ENCODE data around the gene TNKS1BP1. TPM values are rescaled to one million over a fixed set of nuclear protein-coding genes. Genes with fewer than 3 reads are reported as not detected.
"Not testable (repeated sequence)": the region's sequence is repeated elsewhere in the genome, so short reads cannot be mapped to it uniquely, and the experiment has no call there.

The TNKS1BP1 gene
- total RNA-seq, 4 donors from 2014 or later = 98.5 to 165 (median 125) TPM

DNA sequence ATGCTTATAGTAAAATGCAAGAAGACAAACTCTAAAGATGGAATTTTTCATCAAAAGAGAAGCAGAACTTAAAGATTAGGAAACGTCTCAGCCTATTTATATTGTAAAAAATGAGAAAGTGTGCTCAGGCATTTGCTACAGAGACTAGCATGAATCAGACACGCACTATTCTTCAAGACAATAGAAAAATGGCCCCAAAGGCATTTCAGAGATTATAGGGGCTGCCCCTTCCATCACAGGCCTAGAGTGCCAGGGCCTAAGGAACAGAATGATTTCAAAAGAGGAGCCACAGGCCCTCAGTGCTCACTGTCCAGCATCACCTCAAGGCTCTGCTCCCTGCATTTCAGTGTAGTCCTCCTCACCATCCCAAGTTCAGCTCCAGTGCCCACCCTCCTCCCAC is 27.5 kb downstream of the TNKS1BP1 start:
- Histone ChIP-seq H3K27ac (no peak overlapping the region), H3K9me3 (peaks cover 0 to 9% (median 5%) of the 10 kb centered on the region in 3 donors), H3K4me1 (peaks cover 0 to 10% of the 10 kb centered on the region in 2 donors), H3K36me3 (peaks cover 17 to 48% of the 10 kb centered on the region in 2 donors), H3K27me3 (no peaks in the 10 kb centered on the region), H3K4me3 (no peak overlapping the region)
- no peak for DNase-seq
- intact Hi-C loops (cut with DNase I; ENCODE audit: low total_unique reads) (no loop called here), in situ Hi-C loops (cut with MboI; ENCODE audit: low sequenced_read_pairs in 4 of 4) (no loop called here)
- ATAC-seq = no peak
- TF ChIP-seq POLR2A (IDR thresholded peaks at IDR 0.05) = no peak
- TF ChIP-seq, protein P1, sequence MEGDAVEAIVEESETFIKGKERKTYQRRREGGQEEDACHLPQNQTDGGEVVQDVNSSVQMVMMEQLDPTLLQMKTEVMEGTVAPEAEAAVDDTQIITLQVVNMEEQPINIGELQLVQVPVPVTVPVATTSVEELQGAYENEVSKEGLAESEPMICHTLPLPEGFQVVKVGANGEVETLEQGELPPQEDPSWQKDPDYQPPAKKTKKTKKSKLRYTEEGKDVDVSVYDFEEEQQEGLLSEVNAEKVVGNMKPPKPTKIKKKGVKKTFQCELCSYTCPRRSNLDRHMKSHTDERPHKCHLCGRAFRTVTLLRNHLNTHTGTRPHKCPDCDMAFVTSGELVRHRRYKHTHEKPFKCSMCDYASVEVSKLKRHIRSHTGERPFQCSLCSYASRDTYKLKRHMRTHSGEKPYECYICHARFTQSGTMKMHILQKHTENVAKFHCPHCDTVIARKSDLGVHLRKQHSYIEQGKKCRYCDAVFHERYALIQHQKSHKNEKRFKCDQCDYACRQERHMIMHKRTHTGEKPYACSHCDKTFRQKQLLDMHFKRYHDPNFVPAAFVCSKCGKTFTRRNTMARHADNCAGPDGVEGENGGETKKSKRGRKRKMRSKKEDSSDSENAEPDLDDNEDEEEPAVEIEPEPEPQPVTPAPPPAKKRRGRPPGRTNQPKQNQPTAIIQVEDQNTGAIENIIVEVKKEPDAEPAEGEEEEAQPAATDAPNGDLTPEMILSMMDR (IDR thresholded peaks at IDR 0.05 in 4 of 5, conservative IDR thresholded peaks at IDR 0.05 in 1 of 5) = no peak

DNA sequence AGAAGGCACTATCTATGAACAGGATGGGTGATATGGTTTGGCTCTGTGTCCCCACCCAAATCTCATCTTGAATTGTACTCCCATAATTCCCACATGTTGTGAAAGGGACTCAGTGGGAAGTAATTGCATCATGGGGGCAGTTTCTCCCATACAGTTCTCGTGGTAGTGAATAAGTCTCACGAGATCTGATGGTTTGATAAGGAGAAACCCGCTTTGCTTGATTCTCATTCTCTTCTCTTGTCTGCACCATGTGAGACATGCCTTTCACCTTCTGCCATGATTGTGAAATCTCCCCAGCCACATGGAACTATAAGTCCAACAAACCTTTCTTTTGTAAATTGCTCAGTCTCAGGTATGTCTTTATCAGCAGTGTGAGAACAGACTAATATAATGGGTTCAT is 28.5 kb downstream of the TNKS1BP1 start:
- ATAC-seq; in situ Hi-C loops (cut with MboI; ENCODE audit: low sequenced_read_pairs in 4 of 4); intact Hi-C loops (cut with DNase I; ENCODE audit: low total_unique reads): not testable (repeated sequence)

DNA sequence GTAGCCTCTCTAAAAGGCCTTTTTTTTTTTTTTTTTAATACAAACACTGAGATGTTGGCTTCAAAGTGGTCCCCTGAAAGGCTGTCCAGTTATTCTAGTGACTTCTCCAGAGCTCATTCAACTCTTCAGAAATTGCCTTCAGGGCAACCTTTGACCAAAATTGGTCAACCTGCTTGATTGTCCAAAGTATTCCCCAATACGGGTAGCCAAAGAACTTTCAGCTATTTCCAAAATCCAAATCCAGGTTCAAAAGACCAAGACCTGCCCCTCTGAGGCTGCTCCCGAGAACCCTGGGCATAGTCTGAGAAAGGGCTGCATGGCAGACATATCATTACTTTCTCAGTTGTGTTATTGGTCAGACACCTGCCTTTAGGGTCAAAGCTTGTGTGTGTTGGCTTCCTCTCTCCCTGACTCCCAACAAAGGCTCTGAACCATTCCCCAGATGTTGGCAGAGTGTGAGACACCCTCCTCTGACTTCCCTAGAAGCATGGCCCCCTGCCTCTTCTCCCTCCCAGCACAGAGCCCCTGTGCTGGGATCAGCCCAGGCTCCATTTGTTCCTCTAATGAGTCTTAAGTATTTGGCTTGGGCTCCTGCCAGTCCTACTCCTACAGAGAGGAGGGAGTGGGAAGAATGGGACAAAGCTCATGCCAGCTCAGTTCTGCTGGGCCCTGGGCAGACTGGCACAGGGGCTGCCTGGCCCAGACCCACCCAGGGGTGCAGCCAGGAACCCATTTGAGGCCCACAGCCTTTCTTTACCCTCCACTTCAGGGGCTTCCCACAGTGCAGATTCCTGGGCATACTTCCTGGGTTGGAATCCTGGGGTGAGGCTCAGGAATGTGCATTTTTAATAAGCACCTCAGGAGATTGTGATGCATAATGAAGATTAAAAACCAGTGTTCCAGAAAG is 30.3 kb downstream of the TNKS1BP1 start:
- H3K27ac ChIP-seq = peak overlapping the region in 1 of 4 donors; percentile 12
- H3K4me3 ChIP-seq = no peak overlapping the region
- no peak for TF ChIP-seq POLR2A (IDR thresholded peaks at IDR 0.05)
- TF ChIP-seq, protein P1 (IDR thresholded peaks at IDR 0.05 in 4 of 5, conservative IDR thresholded peaks at IDR 0.05 in 1 of 5) = no peak

More for the DNA sequence above, 28.5 kb downstream of the TNKS1BP1 start:
- not testable (repeated sequence) for H3K4me1 ChIP-seq, H3K27ac ChIP-seq, DNase-seq, H3K27me3 ChIP-seq, H3K9me3 ChIP-seq, H3K4me3 ChIP-seq
- peaks cover 15 to 38% of the 10 kb centered on the region in 2 donors for H3K36me3 ChIP-seq

DNA sequence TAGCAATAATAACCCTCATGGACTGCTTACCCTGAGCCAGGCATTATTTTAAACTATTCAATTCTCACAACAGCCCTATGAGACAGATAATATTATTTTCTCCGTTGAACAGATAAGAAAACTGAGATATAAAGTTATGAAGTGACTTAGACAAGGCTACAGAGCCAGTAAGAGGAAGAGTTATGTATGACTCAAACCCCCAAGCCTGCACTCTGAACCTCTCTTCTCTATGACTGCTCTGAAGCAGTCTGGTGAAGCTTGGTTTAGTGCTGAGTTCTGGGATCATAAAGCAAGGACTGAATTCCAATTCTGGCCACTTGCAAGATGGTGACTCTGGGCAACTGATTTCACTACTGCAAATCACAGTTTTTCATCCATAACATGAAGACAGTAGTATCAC is 34.5 kb downstream of the TNKS1BP1 start:
- Histone ChIP-seq H3K27me3 (no peaks in the 10 kb centered on the region), H3K9me3 (no peaks in the 10 kb centered on the region), H3K4me3 (no peak overlapping the region), H3K36me3 (no peaks in the 10 kb centered on the region), H3K4me1 (peaks cover 0 to 10% of the 10 kb centered on the region in 2 donors), H3K27ac (no peak overlapping the region)
- no peak for DNase-seq
- in situ Hi-C loops (cut with MboI; ENCODE audit: low sequenced_read_pairs in 4 of 4) (no loop called here), intact Hi-C loops (cut with DNase I; ENCODE audit: low total_unique reads) (no loop called here)
- no peak for ATAC-seq
- TF ChIP-seq POLR2A (IDR thresholded peaks at IDR 0.05) = no peak
- TF ChIP-seq, protein P1 (IDR thresholded peaks at IDR 0.05 in 4 of 5, conservative IDR thresholded peaks at IDR 0.05 in 1 of 5) = no peak

More for the DNA sequence above, 30.3 kb downstream of the TNKS1BP1 start:
- in situ Hi-C loops (cut with MboI; ENCODE audit: low sequenced_read_pairs in 4 of 4) = no loop called here
- Histone ChIP-seq H3K27me3 (no peaks in the 10 kb centered on the region), H3K9me3 (peaks cover 0 to 4% (median 3%) of the 10 kb centered on the region in 3 donors), H3K4me1 (peaks cover 0 to 10% of the 10 kb centered on the region in 2 donors), H3K36me3 (peaks cover 1 to 21% of the 10 kb centered on the region in 2 donors)
- DNase-seq = no peak
- ATAC-seq = no peak
- intact Hi-C loops (cut with DNase I; ENCODE audit: low total_unique reads) = no loop called here

DNA sequence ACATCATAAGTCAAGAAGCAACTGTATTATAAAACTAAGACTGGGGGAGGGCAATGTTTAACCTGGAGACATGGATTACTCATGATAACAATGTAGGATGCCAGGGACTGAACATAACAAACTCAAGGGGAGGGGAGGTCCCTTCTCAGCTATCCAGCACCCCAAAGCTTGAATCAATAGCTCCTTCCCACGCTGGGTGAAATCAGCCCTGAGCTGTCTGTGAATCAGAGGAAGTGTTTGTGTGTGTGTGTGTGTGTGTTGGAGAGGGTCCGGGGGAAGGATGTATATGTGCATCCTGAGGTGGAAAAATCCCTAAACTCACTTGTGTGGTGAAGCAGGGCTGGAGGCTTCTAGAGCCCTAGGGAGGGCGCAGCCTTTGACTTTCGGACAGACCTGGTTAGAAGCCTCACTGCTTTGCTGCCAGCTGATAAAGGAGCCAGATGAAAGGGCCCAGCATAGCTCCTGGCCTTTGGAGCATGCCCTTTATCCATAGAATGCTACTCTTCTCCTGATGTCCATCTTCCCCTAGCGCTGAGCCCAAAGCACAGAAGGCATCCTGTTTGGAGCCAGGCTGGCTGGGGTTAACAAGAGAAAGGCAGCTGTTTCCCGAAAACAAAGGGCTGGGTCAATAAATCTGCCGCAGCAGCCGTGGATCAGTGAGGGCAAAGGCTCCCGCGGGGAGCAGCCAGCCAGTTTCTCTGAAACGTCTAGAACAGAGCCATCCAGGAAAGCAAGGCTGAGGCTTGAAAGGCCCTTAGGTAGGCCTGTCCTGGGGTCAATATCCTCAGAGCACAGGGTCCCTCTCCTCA is 35.8 kb downstream of the TNKS1BP1 start:
- TF ChIP-seq, protein P1 (IDR thresholded peaks at IDR 0.05 in 4 of 5, conservative IDR thresholded peaks at IDR 0.05 in 1 of 5) = no peak
- no peak for TF ChIP-seq POLR2A (IDR thresholded peaks at IDR 0.05)
- Histone ChIP-seq H3K9me3 (no peaks in the 10 kb centered on the region), H3K4me3 (no peak overlapping the region), H3K4me1 (peaks cover 0 to 5% of the 10 kb centered on the region in 2 donors), H3K36me3 (no peaks in the 10 kb centered on the region), H3K27ac (no peak overlapping the region), H3K27me3 (no peaks in the 10 kb centered on the region)
- intact Hi-C loops (cut with DNase I; ENCODE audit: low total_unique reads) (no loop called here), in situ Hi-C loops (cut with MboI; ENCODE audit: low sequenced_read_pairs in 4 of 4) (no loop called here)
- no peak for ATAC-seq
- no peak for DNase-seq

Data from gastrocnemius medialis (tissue), 4 donors.